ENCODE measurements around the gene C15orf62. TPM values are rescaled to one million over a fixed set of nuclear protein-coding genes. Genes with fewer than 3 reads are reported as not detected.

The C15orf62 gene
- total and polyA plus RNA-seq, 2 donors (not counting 1 experiment from before 2014, with no cell fraction given), result 0.02 to 0.17 TPM

- Histone ChIP-seq H3K9ac (ENCODE audit: insufficient read depth, low read length) (no peak overlapping the region), H3K27ac (ENCODE audit: insufficient read depth, low read length) (no peak overlapping the region), H3K36me3 (ENCODE audit: control insufficient read depth, insufficient read depth, low read length) (peaks cover 8% of the 10 kb centered on the region), H3K79me2 (ENCODE audit: control insufficient read depth, insufficient read depth, low read length) (peaks cover 3% of the 10 kb centered on the region), H3K4me1 (ENCODE audit: control insufficient read depth, extremely low read depth, insufficient read depth, low read length) (peaks cover 11% of the 10 kb centered on the region), H3K4me2 (ENCODE audit: extremely low read depth, insufficient read depth, low read length) (no peak overlapping the region), H4K20me1 (ENCODE audit: control insufficient read depth, extremely low read depth, insufficient read depth, low read length) (no peaks in the 10 kb centered on the region), H3K9me3 (ENCODE audit: control insufficient read depth, insufficient read depth, low read depth, low read length) (no peaks in the 10 kb centered on the region), H3K27me3 (ENCODE audit: control insufficient read depth, insufficient read depth, low read length) (no peaks in the 10 kb centered on the region), H3K4me3 (replicated peaks in 1 of 4; ENCODE audit: control extremely low read depth in 1 of 4, insufficient read depth in 1 of 4, low read depth in 3 of 4, low read length in 4 of 4) (no peak overlapping the region), H2AFZ (ENCODE audit: low read length) (no peak overlapping the region)
- no peak for DNase-seq (ENCODE audit: low read depth in 2 of 2)
- TF ChIP-seq EZH2 (IDR thresholded peaks at IDR 0.05; ENCODE audit: low read length, missing control alignments), result no peak
- no peak for TF ChIP-seq CTCF (conservative IDR thresholded peaks at IDR 0.05 in 1 of 2, IDR thresholded peaks at IDR 0.05 in 1 of 2; ENCODE audit: low read depth in 1 of 2, low read length in 2 of 2)
Measured at GRCh38 chr15:40749151-40749630, 20.6 kb upstream of the C15orf62 start.

GRCh38 chr15:40750885-40751284, 18.9 kb upstream of the C15orf62 start:
- DNase-seq (ENCODE audit: low read depth in 2 of 2), result no peak
- Histone ChIP-seq H3K4me2 (ENCODE audit: extremely low read depth, insufficient read depth, low read length) (no peak overlapping the region), H2AFZ (ENCODE audit: low read length) (no peak overlapping the region), H3K27me3 (ENCODE audit: control insufficient read depth, insufficient read depth, low read length) (no peaks in the 10 kb centered on the region), H3K27ac (ENCODE audit: insufficient read depth, low read length) (no peak overlapping the region), H3K36me3 (ENCODE audit: control insufficient read depth, insufficient read depth, low read length) (peaks cover 4% of the 10 kb centered on the region), H4K20me1 (ENCODE audit: control insufficient read depth, extremely low read depth, insufficient read depth, low read length) (no peaks in the 10 kb centered on the region), H3K4me3 (replicated peaks in 1 of 4; ENCODE audit: control extremely low read depth in 1 of 4, insufficient read depth in 1 of 4, low read depth in 3 of 4, low read length in 4 of 4) (no peak overlapping the region), H3K9ac (ENCODE audit: insufficient read depth, low read length) (no peak overlapping the region), H3K79me2 (ENCODE audit: control insufficient read depth, insufficient read depth, low read length) (peaks cover 9% of the 10 kb centered on the region), H3K4me1 (ENCODE audit: control insufficient read depth, extremely low read depth, insufficient read depth, low read length) (peaks cover 3% of the 10 kb centered on the region), H3K9me3 (ENCODE audit: control insufficient read depth, insufficient read depth, low read depth, low read length) (no peaks in the 10 kb centered on the region)
- TF ChIP-seq CTCF (conservative IDR thresholded peaks at IDR 0.05 in 1 of 2, IDR thresholded peaks at IDR 0.05 in 1 of 2; ENCODE audit: low read depth in 1 of 2, low read length in 2 of 2) (no peak), EZH2 (IDR thresholded peaks at IDR 0.05; ENCODE audit: low read length, missing control alignments) (no peak)

GRCh38 chr15:40751745-40752144, 18.0 kb upstream of the C15orf62 start:
- Histone ChIP-seq H3K27me3 (ENCODE audit: control insufficient read depth, insufficient read depth, low read length) (no peaks in the 10 kb centered on the region), H3K4me3 (replicated peaks in 1 of 4; ENCODE audit: control extremely low read depth in 1 of 4, insufficient read depth in 1 of 4, low read depth in 3 of 4, low read length in 4 of 4) (no peak overlapping the region), H3K9me3 (ENCODE audit: control insufficient read depth, insufficient read depth, low read depth, low read length) (no peaks in the 10 kb centered on the region), H3K4me2 (ENCODE audit: extremely low read depth, insufficient read depth, low read length) (no peak overlapping the region), H3K4me1 (ENCODE audit: control insufficient read depth, extremely low read depth, insufficient read depth, low read length) (peaks cover 3% of the 10 kb centered on the region), H2AFZ (ENCODE audit: low read length) (no peak overlapping the region), H3K9ac (ENCODE audit: insufficient read depth, low read length) (no peak overlapping the region), H3K27ac (ENCODE audit: insufficient read depth, low read length) (no peak overlapping the region), H3K36me3 (ENCODE audit: control insufficient read depth, insufficient read depth, low read length) (peaks cover 4% of the 10 kb centered on the region), H4K20me1 (ENCODE audit: control insufficient read depth, extremely low read depth, insufficient read depth, low read length) (no peaks in the 10 kb centered on the region), H3K79me2 (ENCODE audit: control insufficient read depth, insufficient read depth, low read length) (peaks cover 9% of the 10 kb centered on the region)
- no peak for TF ChIP-seq CTCF (conservative IDR thresholded peaks at IDR 0.05 in 1 of 2, IDR thresholded peaks at IDR 0.05 in 1 of 2; ENCODE audit: low read depth in 1 of 2, low read length in 2 of 2)
- no peak for TF ChIP-seq EZH2 (IDR thresholded peaks at IDR 0.05; ENCODE audit: low read length, missing control alignments)
- no peak for DNase-seq (ENCODE audit: low read depth in 2 of 2)

Data from fibroblast of lung (primary cell).